K562 (cell line): Measurements from ENCODE around the gene TTC33. TPM values are rescaled to one million over a fixed set of nuclear protein-coding genes. Genes with fewer than 3 reads are reported as not detected.

Experiments used
- ATAC-seq: fragments of 200-7000 bp; cut with Tn5 transposase; 3 replicates; pipeline ENCODE4 v1.9.1; 2020; ENCODE audit warnings: moderate library complexity
- BruUV-seq: library from RNA; stranded (reverse); fragments of 400-500 nt; replicated peaks from 2 replicates; lab custom pipeline; 2021; lab: Mats Ljungman, UMichigan
- CTCF ChIA-PET: fragments of 300-600 bp; formaldehyde crosslinking; extraction: SDS; loops from one replicate; lab custom pipeline; 2021; ENCODE audit warnings: low intra/inter-chr PET ratio; lab: Yijun Ruan, JAX
- POLR2A ChIA-PET: fragments of 300-600, 350-650 bp; sonication (Branson Sonifier 250); formaldehyde crosslinking; extraction: SDS; loops from one replicate; lab custom pipeline; 2021; ENCODE audit warnings: antibody characterized with exemption, inconsistent platforms; lab: Yijun Ruan, JAX
- DNase-seq, 4 experiments: peaks; one replicate each; pipeline versions ENCODE4 v3.0.0 to v3.0.0-alpha.2; 2011 to 2018; ENCODE audit warnings: low spot score in 3 of 4, mixed read lengths in 3 of 4; ENCODE audit errors: extremely low read depth in 1 of 4
- FAIRE-seq: peaks from 2 replicates; lab custom pipeline; 2011; peaks lifted over from hg19 to GRCh38; lab: Jason Lieb, UNC
- H2AFZ ChIP-seq: 2 replicates; pipeline ENCODE4 v1.6.0; 2011; ENCODE audit warnings: low read depth, low read length, control low read depth, inconsistent platforms
- H3K27ac ChIP-seq: fragments of 200-600 bp; 3 replicates; pipeline ENCODE4 v1.8.0; 2011; ENCODE audit warnings: low read depth, mild to moderate bottlenecking, control low read depth, inconsistent platforms, low read length, moderate library complexity, mixed read lengths; ENCODE audit errors: extremely low read depth
- H3K27me3 ChIP-seq, 2 experiments: fragments of 300-600 bp in 1 of 2; 2 replicates in 1 of 2; 3 replicates in 1 of 2; pipeline versions ENCODE4 v1.6.0 to v1.8.0; 2011; ENCODE audit warnings: inconsistent platforms in 2 of 2, low read length in 2 of 2, mild to moderate bottlenecking in 1 of 2, mixed read lengths in 1 of 2, moderate library complexity in 1 of 2; ENCODE audit not compliant: control insufficient read depth in 2 of 2, insufficient read depth in 2 of 2
- H3K36me3 ChIP-seq: fragments of 300-600 bp; 3 replicates; pipeline ENCODE4 v1.8.0; 2011; ENCODE audit warnings: mild to moderate bottlenecking, low read length, inconsistent platforms; ENCODE audit not compliant: control insufficient read depth, insufficient read depth
- H3K4me1 ChIP-seq, 2 experiments: fragments of 200-600 bp in 1 of 2; replicated peaks in 1 of 2; 2 replicates in 1 of 2; 3 replicates in 1 of 2; pipeline versions ENCODE4 v1.5.1 to v1.8.0; 2011; ENCODE audit warnings: inconsistent platforms in 2 of 2, low read length in 2 of 2, mild to moderate bottlenecking in 1 of 2, mixed read lengths in 1 of 2, moderate library complexity in 1 of 2; ENCODE audit not compliant: control insufficient read depth in 2 of 2, insufficient read depth in 2 of 2
- H3K4me2 ChIP-seq: 2 replicates; pipeline ENCODE4 v1.6.1; 2011; ENCODE audit warnings: low read length, control low read depth, inconsistent platforms, mixed read lengths; ENCODE audit not compliant: insufficient read depth
- H3K4me3 ChIP-seq: fragments of 200-600 bp; sonication (generic), shearing (Covaris generic); 2 replicates; pipeline ENCODE4 v1.5.1; 2016; ENCODE audit warnings: control low read depth, inconsistent platforms
- H3K79me2 ChIP-seq: fragments of 200-600 bp; 3 replicates; pipeline ENCODE4 v1.8.0; 2011; ENCODE audit warnings: low read length, inconsistent platforms; ENCODE audit not compliant: control insufficient read depth, insufficient read depth
- H3K9ac ChIP-seq, 2 experiments: 2 replicates each; pipeline versions ENCODE4 v1.6.0 to v1.6.1; 2011; ENCODE audit warnings: low read depth in 2 of 2, low read length in 2 of 2, control low read depth in 1 of 2, inconsistent platforms in 1 of 2, mild to moderate bottlenecking in 1 of 2, mixed read lengths in 1 of 2; ENCODE audit not compliant: insufficient read depth in 1 of 2
- H3K9me1 ChIP-seq: one replicate; pipeline ENCODE4 v1.6.0; 2011; ENCODE audit warnings: inconsistent platforms, mild to moderate bottlenecking, low read length, moderate library complexity; ENCODE audit not compliant: control insufficient read depth, insufficient read depth
- H3K9me3 ChIP-seq: replicated peaks from 2 replicates; pipeline ENCODE4 v1.5.1; 2011; ENCODE audit warnings: low read depth, low read length, inconsistent platforms; ENCODE audit not compliant: control insufficient read depth, insufficient read depth
- H4K20me1 ChIP-seq: replicated peaks from 2 replicates; pipeline ENCODE4 v1.6.1; 2011; ENCODE audit warnings: low read length, inconsistent platforms, mixed read lengths; ENCODE audit not compliant: control insufficient read depth, insufficient read depth
- CEBPB ChIP-seq: fragments of 450-650 bp; IDR thresholded peaks from 2 replicates; pipeline ENCODE4 v1.6.1; 2016; ENCODE audit warnings: missing genetic modification characterization, missing compliant biosample characterization
- FOXA3 ChIP-seq, 2 experiments: fragments of 450-650 bp in 1 of 2; sonication (generic) in 1 of 2; formaldehyde crosslinking; IDR thresholded peaks in 1 of 2; conservative IDR thresholded peaks in 1 of 2; 2 replicates each; pipeline versions ENCODE4 v1.4.0 to v1.8.0; 2020 to 2022; ENCODE audit warnings: mild to moderate bottlenecking in 2 of 2, missing genetic modification reagents in 1 of 2
- GTF2E2 ChIP-seq: fragments of 200-800 bp; sonication (Bioruptor generic); IDR thresholded peaks from 2 replicates; pipeline ENCODE4 v1.6.1; 2016; ENCODE audit warnings: missing genetic modification characterization, missing compliant biosample characterization
- POLR3A ChIP-seq: IDR thresholded peaks from 2 replicates; pipeline ENCODE4 v1.6.1; 2011; ENCODE audit warnings: borderline replicate concordance, mild to moderate bottlenecking, moderate library complexity; ENCODE audit not compliant: insufficient read length, insufficient read depth; ENCODE audit errors: extremely low read depth
- SPI1 ChIP-seq: IDR thresholded peaks from 2 replicates; pipeline ENCODE4 v1.6.1; 2011; ENCODE audit warnings: low read depth, low read length, control low read depth, borderline replicate concordance
- WGBS: fragments of 100-300 bp; shearing (Covaris generic); methylation state at CpG from one replicate; pipeline ENCODE4 v1.1.6; 2016; ENCODE audit warnings: low coverage, mixed read lengths; ENCODE audit not compliant: insufficient coverage; ENCODE audit errors: missing lambda C conversion rate; 5-methylcytosine and 5-hydroxymethylcytosine counted together
- in situ Hi-C: fragments of 300-500 bp; cut with MboI; formaldehyde crosslinking; loops from 4 replicates; pipeline ENCODE4 v1.15.0; 2018; ENCODE audit warnings: inconsistent platforms, mixed read lengths
- intact Hi-C: fragments of 100-400 bp; cut with micrococcal nuclease; formaldehyde crosslinking; loops from 2 replicates; pipeline ENCODE4 v1.14.2; 2022
- polyA plus RNA-seq, 8 experiments: library from polyadenylated mRNA; depleted of rRNA in 4 of 8; stranded (reverse) in 5 of 8; unstranded in 3 of 8; fragments of >200 nt; fragmentation: Nextera tagmentation in 2 of 8; fragmentation: Illumina TruSeq in 1 of 8; extraction: Ambion mirVana in 2 of 8; extraction: Trizol in 1 of 8; gene quantifications; 2 replicates each; pipeline versions ENCODE4 v1.2.1 to v1.2.3, GENCODE V29; 2011 to 2014; ENCODE audit warnings: inconsistent platforms in 1 of 8, missing spikeins in 1 of 8
- total RNA-seq, 7 experiments: library from RNA; depleted of rRNA in 6 of 7; stranded (reverse); fragments of >200 nt in 6 of 7; fragmentation: Illumina TruSeq in 2 of 7; extraction: Trizol in 2 of 7; gene quantifications; 2 replicates each; pipeline versions ENCODE4 v1.2.1 to v1.2.3, GENCODE V29; 2011 to 2021; ENCODE audit warnings: low replicate concordance in 1 of 7
- TF ChIP-seq, protein P1 (sequence below): fragments of 450-650 bp; IDR thresholded peaks from 2 replicates; pipeline ENCODE4 v1.6.1; 2016; ENCODE audit warnings: mild to moderate bottlenecking
- TF ChIP-seq, protein P2 (sequence below): fragments of 250-450 bp; sonication (Bioruptor Pico); IDR thresholded peaks from 2 replicates; pipeline ENCODE4 v1.9.0; 2021; ENCODE audit warnings: mild to moderate bottlenecking, inconsistent platforms

The TTC33 gene
- total and polyA plus RNA-seq, 9 of the 15 experiments (the other 6 are each of a cell fraction or from before 2014, with no cell fraction given), result 11.5 to 24.9 (median 21.1) TPM

DNA sequence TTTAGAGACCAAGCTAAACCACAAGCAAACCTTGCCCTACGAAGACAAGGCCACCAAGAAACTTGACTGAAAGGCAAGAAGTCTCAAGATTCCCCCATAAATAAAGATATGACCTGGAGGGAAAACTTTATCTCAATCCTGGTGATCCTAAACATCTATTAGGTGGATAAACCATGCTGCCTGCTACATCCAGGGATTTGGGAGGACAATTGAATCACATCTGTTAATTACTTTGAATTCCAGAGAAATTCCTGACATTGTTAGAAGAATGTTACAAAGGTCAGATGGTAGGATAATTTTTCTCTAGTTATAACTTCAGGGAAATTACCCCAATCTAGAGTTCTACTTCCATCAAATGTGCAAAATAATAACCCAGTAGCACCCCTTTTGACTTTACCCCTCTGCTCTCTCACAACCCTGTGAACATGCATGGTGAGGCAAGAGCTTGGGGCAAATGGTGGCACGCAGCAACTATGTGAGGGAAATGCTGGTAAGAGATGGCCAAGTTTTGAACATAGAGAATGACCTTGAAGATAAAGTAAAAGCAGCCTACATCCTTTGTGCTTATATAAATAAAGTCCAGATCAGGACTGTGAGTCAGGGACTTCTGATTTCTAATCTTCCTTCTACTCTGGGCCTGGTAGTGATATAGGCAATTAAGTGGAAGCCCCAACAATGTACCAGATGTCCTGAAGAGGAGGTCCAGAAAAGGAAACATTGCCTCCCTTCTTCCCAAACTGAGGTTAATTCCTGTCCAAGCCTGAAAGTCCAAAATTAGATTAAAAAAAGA, 133.1 kb downstream of the TTC33 start:
- CTCF ChIA-PET, result interaction anchor here (0.7 kb wide), 1 partner anchor 192 kb away, joined by 3 read pairs; no protein-coding TSS in a partner anchor
- Histone ChIP-seq H4K20me1 (no peaks in the 10 kb centered on the region), H2AFZ (no peak overlapping the region), H3K9me3 (no peaks in the 10 kb centered on the region), H3K9me1 (no peaks in the 10 kb centered on the region), H3K79me2 (no peaks in the 10 kb centered on the region), H3K4me2 (no peak overlapping the region), H3K36me3 (no peaks in the 10 kb centered on the region), H3K4me3 (no peak overlapping the region)
- DNase-seq (no peak), FAIRE-seq (no peak)
- WGBS, result 4% methylated on average over 2 of the region's 2 CpGs
- in situ Hi-C loops, result no loop called here
- POLR2A ChIA-PET, result no interaction called here
- TF ChIP-seq FOXA3 (CRISPR knock-in tag; conservative IDR thresholded peaks at IDR 0.05 in 1 of 2, IDR thresholded peaks at IDR 0.05 in 1 of 2) (no peak), CEBPB (tag) (no peak), GTF2E2 (no peak), SPI1 (no peak), POLR3A (no peak)
- TF ChIP-seq, protein P1, sequence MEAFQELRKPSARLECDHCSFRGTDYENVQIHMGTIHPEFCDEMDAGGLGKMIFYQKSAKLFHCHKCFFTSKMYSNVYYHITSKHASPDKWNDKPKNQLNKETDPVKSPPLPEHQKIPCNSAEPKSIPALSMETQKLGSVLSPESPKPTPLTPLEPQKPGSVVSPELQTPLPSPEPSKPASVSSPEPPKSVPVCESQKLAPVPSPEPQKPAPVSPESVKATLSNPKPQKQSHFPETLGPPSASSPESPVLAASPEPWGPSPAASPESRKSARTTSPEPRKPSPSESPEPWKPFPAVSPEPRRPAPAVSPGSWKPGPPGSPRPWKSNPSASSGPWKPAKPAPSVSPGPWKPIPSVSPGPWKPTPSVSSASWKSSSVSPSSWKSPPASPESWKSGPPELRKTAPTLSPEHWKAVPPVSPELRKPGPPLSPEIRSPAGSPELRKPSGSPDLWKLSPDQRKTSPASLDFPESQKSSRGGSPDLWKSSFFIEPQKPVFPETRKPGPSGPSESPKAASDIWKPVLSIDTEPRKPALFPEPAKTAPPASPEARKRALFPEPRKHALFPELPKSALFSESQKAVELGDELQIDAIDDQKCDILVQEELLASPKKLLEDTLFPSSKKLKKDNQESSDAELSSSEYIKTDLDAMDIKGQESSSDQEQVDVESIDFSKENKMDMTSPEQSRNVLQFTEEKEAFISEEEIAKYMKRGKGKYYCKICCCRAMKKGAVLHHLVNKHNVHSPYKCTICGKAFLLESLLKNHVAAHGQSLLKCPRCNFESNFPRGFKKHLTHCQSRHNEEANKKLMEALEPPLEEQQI, result no peak
- TF ChIP-seq, protein P2, sequence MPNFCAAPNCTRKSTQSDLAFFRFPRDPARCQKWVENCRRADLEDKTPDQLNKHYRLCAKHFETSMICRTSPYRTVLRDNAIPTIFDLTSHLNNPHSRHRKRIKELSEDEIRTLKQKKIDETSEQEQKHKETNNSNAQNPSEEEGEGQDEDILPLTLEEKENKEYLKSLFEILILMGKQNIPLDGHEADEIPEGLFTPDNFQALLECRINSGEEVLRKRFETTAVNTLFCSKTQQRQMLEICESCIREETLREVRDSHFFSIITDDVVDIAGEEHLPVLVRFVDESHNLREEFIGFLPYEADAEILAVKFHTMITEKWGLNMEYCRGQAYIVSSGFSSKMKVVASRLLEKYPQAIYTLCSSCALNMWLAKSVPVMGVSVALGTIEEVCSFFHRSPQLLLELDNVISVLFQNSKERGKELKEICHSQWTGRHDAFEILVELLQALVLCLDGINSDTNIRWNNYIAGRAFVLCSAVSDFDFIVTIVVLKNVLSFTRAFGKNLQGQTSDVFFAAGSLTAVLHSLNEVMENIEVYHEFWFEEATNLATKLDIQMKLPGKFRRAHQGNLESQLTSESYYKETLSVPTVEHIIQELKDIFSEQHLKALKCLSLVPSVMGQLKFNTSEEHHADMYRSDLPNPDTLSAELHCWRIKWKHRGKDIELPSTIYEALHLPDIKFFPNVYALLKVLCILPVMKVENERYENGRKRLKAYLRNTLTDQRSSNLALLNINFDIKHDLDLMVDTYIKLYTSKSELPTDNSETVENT, result no peak
- TF ChIP-seq, all 486 proteins: peak for 0
- ATAC-seq, result no peak
- Histone ChIP-seq H3K9ac (no peak overlapping the region), H3K27me3 (no peaks in the 10 kb centered on the region), H3K27ac (no peak overlapping the region), H3K4me1 (no peaks in the 10 kb centered on the region)
- intact Hi-C loops, result no loop called here
- no TSS peak for BruUV-seq
